Upper lobe of left lung (tissue), 4 donors: ENCODE measurements around the gene SNTG2.

Source experiments
- CTCF ChIP-seq, 6 experiments: fragments of 450-650 bp in 4 of 6; fragments of 200-600 bp in 2 of 6; sonication (generic) in 2 of 6; IDR thresholded peaks; one replicate each; pipeline ENCODE4 v1.5.1; 2016 to 2019; ENCODE audit warnings: antibody characterized with exemption in 6 of 6
- EP300 ChIP-seq, 4 donors: sonication (generic); formaldehyde crosslinking; IDR thresholded peaks; one replicate each; pipeline ENCODE4 v1.5.1; 2017; ENCODE audit warnings: antibody characterized with exemption in 4 of 4, control low read depth in 2 of 4
- POLR2A ChIP-seq, 4 donors: fragments of 450-650 bp; IDR thresholded peaks; one replicate each; pipeline ENCODE4 v1.5.1; 2016 to 2017; ENCODE audit warnings: antibody characterized with exemption in 4 of 4, mild to moderate bottlenecking in 2 of 4
- POLR2AphosphoS5 ChIP-seq, 2 donors: sonication (generic); formaldehyde crosslinking; IDR thresholded peaks; one replicate each; pipeline ENCODE4 v1.5.1; 2017; ENCODE audit warnings: antibody characterized with exemption in 2 of 2

- TF ChIP-seq POLR2AphosphoS5 (IDR thresholded peaks at IDR 0.05) (no peak), POLR2A (IDR thresholded peaks at IDR 0.05) (no peak), CTCF (IDR thresholded peaks at IDR 0.05) (no peak), EP300 (IDR thresholded peaks at IDR 0.05) (no peak)
These were observed 103.8 kb downstream of the SNTG2 start for GRCh38 chr2:1054399-1054798.
